DOHH2 (cell line): ENCODE measurements around the gene MYCN.

Experiments
- H3F3A ChIP-seq: fragments of 200-600 bp; sonication (generic), shearing (Covaris generic); 2 replicates; pipeline ENCODE4 v1.6.0; 2016; ENCODE audit warnings: antibody characterized with exemption, mild to moderate bottlenecking; ENCODE audit not compliant: control insufficient read depth, insufficient read depth
- H3K27ac ChIP-seq: fragments of 200-600 bp; sonication (generic); 2 replicates; pipeline ENCODE4 v1.5.1; 2014; ENCODE audit warnings: low read depth, mild to moderate bottlenecking, low read length, moderate library complexity
- H3K27me3 ChIP-seq: fragments of 200-600 bp; sonication (generic); 2 replicates; pipeline ENCODE4 v1.6.1; 2014; ENCODE audit warnings: mild to moderate bottlenecking, low read length, mixed read lengths; ENCODE audit not compliant: control insufficient read depth
- H3K36me3 ChIP-seq: fragments of 200-600 bp; sonication (generic); 2 replicates; pipeline ENCODE4 v1.6.1; 2014; ENCODE audit warnings: mild to moderate bottlenecking, low read length, moderate library complexity, mixed read lengths; ENCODE audit not compliant: control insufficient read depth
- H3K4me1 ChIP-seq: fragments of 200-600 bp; sonication (generic); 2 replicates; pipeline ENCODE4 v1.6.1; 2014; ENCODE audit warnings: mild to moderate bottlenecking, low read length, mixed read lengths; ENCODE audit not compliant: control insufficient read depth
- H3K4me2 ChIP-seq: fragments of 200-600 bp; sonication (generic); 2 replicates; pipeline ENCODE4 v1.6.0; 2014; ENCODE audit warnings: mild to moderate bottlenecking, low read length, moderate library complexity
- H3K4me3 ChIP-seq: fragments of 200-600 bp; sonication (generic); 2 replicates; pipeline ENCODE4 v1.5.1; 2014; ENCODE audit warnings: mild to moderate bottlenecking, low read length, mixed read lengths
- H3K79me2 ChIP-seq: fragments of 200-600 bp; sonication (generic); 2 replicates; pipeline ENCODE4 v1.6.1; 2014; ENCODE audit warnings: mild to moderate bottlenecking, low read length, mixed read lengths; ENCODE audit not compliant: control insufficient read depth
- H3K9me2 ChIP-seq: fragments of 200-600 bp; sonication (generic); replicated peaks from 2 replicates; pipeline ENCODE4 v1.6.1; 2014; ENCODE audit warnings: mild to moderate bottlenecking, low read length, mixed read lengths; ENCODE audit not compliant: control insufficient read depth
- H3K9me3 ChIP-seq: fragments of 200-600 bp; sonication (generic); 2 replicates; pipeline ENCODE4 v1.6.1; 2014; ENCODE audit warnings: antibody characterized with exemption, low read length, mixed read lengths; ENCODE audit not compliant: control insufficient read depth, insufficient read depth
- H4K20me1 ChIP-seq: fragments of 200-600 bp; sonication (generic); 2 replicates; pipeline ENCODE4 v1.6.0; 2014; ENCODE audit warnings: low read depth, mild to moderate bottlenecking, antibody characterized with exemption, low read length, moderate library complexity; ENCODE audit not compliant: control insufficient read depth, insufficient read depth
- CTCF ChIP-seq: fragments of 200-600 bp; sonication (generic); IDR thresholded peaks from one replicate; pipeline ENCODE4 v1.5.1; 2014; ENCODE audit warnings: antibody characterized with exemption, mild to moderate bottlenecking, low read depth, low read length; ENCODE audit not compliant: poor library complexity, severe bottlenecking
- EZH2phosphoT487 ChIP-seq: fragments of 200-600 bp; sonication (generic); IDR thresholded peaks from 2 replicates; pipeline ENCODE4 v1.6.1; 2017; ENCODE audit warnings: borderline replicate concordance, mild to moderate bottlenecking, antibody characterized with exemption, low read length, moderate library complexity, mixed read lengths

Gene MYCN

GRCh38 chr2:15940661-15941480 is 521 bp downstream of the MYCN start:
- no peaks in the 10 kb centered on the region for H3K9me3 ChIP-seq
- H3K4me1 ChIP-seq = no peaks in the 10 kb centered on the region
- peaks cover 31% of the 10 kb centered on the region for H3K27me3 ChIP-seq
- no peaks in the 10 kb centered on the region for H3K9me2 ChIP-seq
- no peaks in the 10 kb centered on the region for H4K20me1 ChIP-seq
- H3K36me3 ChIP-seq = no peaks in the 10 kb centered on the region
- no peak overlapping the region for H3K4me2 ChIP-seq
- H3K27ac ChIP-seq = no peak overlapping the region
- H3F3A ChIP-seq = no peaks in the 10 kb centered on the region
- TF ChIP-seq EZH2phosphoT487 (no peak), CTCF (no peak)
- H3K79me2 ChIP-seq = no peaks in the 10 kb centered on the region
- no peak overlapping the region for H3K4me3 ChIP-seq

GRCh38 chr2:15941481-15941850 is 1.1 kb downstream of the MYCN start:
- no peaks in the 10 kb centered on the region for H3F3A ChIP-seq
- TF ChIP-seq EZH2phosphoT487 (no peak), CTCF (no peak)
- peaks cover 31% of the 10 kb centered on the region for H3K27me3 ChIP-seq
- H3K4me2 ChIP-seq = no peak overlapping the region
- no peaks in the 10 kb centered on the region for H4K20me1 ChIP-seq
- no peaks in the 10 kb centered on the region for H3K9me2 ChIP-seq
- H3K27ac ChIP-seq = no peak overlapping the region
- H3K9me3 ChIP-seq = no peaks in the 10 kb centered on the region
- no peaks in the 10 kb centered on the region for H3K4me1 ChIP-seq
- H3K4me3 ChIP-seq = no peak overlapping the region
- H3K36me3 ChIP-seq = no peaks in the 10 kb centered on the region
- no peaks in the 10 kb centered on the region for H3K79me2 ChIP-seq

GRCh38 chr2:15941871-15942710 is 1.7 kb downstream of the MYCN start:
- Histone ChIP-seq H3K9me3 (no peaks in the 10 kb centered on the region), H4K20me1 (no peaks in the 10 kb centered on the region), H3K79me2 (no peaks in the 10 kb centered on the region), H3K27me3 (peaks cover 31% of the 10 kb centered on the region), H3K4me1 (no peaks in the 10 kb centered on the region), H3K4me3 (no peak overlapping the region), H3K9me2 (no peaks in the 10 kb centered on the region), H3K27ac (no peak overlapping the region), H3F3A (no peaks in the 10 kb centered on the region), H3K4me2 (no peak overlapping the region), H3K36me3 (no peaks in the 10 kb centered on the region)
- TF ChIP-seq CTCF (no peak), EZH2phosphoT487 (no peak)
